HG02759 (cell line): Measurements from ENCODE around the gene SPPL2B.
"Not testable (repeated sequence)": the region's sequence is repeated elsewhere in the genome, so short reads cannot be mapped to it uniquely, and the experiment has no call there.

Experiments used
- ATAC-seq: cut with Tn5 transposase; IDR thresholded peaks from one replicate; pipeline ENCODE4 v1.9.1; 2021; ENCODE audit warnings: mild to moderate bottlenecking, moderate library complexity; ENCODE audit not compliant: unreplicated experiment

The SPPL2B gene

DNA sequence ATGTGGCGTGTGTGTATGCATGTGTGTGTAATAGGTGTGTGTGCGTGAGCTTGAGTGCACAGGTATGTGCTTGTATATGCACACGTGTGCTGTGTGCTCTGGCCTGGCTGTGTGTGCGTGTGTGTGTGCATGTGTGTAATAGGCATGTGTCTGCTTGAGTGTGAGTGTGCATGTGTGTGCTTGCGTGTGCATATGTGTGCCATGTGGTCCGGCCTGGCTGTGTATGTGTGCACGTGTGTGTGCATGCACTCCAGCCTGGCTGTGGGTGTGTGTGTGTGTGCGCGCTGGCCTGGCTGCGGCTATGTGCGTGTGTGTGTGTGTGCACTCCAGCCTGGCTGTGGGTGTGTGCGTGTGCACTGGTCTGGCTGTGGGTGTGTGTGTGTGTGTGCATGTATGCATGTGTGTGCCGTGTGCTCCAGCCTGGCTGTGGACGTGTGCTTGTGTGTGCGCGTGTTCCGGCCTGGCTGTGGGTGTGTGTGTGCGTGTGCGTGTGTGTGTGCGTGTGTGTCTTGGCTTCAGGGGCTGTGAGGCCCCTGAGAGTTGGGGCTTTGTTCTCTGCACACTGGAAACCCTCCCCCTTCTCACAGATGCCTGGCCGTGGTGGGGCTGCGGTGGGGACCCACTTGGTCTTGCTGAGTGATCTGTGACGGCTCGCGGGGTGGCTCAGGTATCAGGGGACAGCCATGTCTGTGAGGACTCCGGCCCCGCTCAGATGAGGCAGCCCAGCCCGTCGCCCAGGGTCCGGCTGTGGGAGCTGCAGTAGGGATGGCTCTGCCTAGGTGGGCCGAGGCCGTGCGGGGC lies 8.2 kb downstream of the SPPL2B start:
- ATAC-seq, result no peak

DNA sequence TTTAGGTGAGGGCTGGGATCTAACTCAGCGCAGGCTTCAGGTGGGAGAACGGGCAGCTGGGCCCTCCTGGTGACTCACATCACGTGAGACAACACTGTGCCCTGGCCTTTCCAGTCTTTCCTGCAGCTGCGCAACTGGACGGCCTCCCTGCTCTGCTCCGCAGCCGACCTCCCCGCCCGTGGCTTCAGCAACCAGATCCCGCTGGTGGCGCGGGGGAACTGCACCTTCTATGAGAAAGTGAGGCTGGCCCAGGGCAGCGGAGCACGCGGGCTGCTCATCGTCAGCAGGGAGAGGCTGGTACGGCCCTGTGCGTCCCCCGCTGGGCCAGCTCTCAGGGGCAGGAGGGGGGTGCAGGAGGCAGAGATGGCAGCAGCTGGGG lies 8.8 kb downstream of the SPPL2B start:
- no peak for ATAC-seq

- no peak for ATAC-seq
Observed at GRCh38 chr19:2338055-2338615, 9.7 kb downstream of the SPPL2B start.

GRCh38 chr19:2338751-2339643 lies 10.5 kb downstream of the SPPL2B start:
- no peak for ATAC-seq

DNA sequence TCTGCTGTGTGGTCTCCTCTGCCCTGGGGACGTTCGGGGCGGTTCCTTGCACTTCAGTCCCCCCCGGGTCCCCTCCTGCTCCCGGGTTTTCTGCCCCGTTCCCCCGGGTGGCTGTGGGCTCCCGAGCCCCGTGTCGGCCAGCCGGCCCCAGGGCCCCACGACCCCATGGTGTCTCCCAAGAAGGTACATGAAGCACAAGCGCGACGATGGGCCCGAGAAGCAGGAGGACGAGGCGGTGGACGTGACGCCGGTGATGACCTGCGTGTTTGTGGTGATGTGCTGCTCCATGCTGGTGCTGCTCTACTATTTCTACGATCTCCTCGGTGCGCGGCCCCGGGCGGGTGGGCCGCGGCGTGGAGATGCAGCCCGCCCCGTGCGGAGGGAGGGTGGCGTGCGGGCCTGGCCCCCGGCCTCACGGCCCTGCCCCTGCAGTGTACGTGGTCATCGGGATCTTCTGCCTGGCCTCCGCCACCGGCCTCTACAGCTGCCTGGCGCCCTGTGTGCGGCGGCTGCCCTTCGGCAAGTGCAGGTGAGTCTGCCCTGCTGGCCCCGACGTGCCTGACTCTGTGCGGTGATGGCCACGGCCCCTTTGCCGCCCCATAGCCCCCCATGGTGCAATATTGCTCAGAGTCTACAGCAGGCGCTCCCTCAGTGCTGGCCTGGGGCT lies 11.3 kb downstream of the SPPL2B start:
- no peak for ATAC-seq

DNA sequence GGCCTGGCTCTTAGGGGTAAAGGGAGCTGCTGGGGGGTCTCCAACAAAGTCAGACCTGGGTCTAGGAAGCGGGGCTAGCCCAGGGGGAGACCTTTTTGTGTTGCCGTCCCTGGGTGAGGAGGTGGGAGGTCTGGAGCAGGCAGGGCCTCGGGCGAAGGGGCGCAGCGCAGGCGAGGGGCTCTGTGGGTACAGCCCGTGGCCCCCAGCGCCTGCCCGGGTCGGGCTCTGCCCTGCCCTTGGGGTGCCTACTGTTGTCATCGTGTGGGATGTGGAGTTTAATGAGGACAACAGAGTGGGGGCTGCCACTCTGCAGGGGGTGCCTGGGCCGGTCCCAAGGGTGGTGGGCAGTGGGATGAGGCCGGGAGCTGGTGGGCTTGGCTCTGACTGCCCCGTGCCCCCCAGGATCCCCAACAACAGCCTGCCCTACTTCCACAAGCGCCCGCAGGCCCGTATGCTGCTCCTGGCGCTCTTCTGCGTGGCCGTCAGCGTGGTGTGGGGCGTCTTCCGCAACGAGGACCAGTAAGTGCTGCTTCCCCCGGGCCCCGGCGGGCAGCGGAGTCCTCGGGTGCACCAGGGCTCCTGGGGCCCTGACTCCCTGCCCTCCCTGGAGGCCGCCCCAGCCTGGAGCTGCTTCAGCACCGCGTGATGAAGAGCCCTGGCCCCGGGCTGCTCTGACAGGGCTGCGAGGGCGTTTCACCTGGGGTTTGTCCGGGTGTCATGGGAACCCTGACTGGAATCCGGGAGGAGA lies 12.2 kb downstream of the SPPL2B start:
- ATAC-seq, result no peak

- ATAC-seq, result no peak
Observed at GRCh38 chr19:2341244-2341751, 12.8 kb downstream of the SPPL2B start.

- ATAC-seq, result no peak
Observed at GRCh38 chr19:2341982-2342381, 13.5 kb downstream of the SPPL2B start.

DNA sequence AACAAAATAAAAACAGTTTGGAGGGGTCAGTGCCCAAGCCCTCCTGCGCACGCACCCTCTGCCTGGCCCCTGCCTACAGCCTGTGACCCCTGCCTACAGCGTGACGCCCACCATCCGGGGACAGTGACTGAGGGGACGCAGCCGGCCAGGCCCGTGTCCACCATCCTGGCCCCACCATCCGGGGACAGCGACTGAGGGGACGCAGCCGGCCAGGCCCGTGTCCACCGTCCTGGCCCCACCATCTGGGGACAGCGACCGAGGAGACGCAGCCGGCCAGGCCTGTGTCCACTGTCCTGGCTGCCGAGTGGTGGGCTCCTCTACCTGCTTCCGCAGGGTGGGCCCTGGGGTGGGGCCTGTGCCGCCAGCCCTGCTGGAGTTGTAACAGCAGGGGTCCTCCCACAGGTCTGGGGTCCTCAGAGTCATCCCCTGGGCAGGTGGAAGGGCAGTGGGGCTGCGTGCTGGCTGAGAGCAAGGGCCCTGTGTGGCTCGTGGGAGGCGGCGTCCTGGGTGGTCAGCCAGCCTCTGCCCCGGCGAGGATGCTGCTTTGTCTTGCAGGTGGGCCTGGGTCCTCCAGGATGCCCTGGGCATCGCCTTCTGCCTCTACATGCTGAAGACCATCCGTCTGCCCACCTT lies 14.3 kb downstream of the SPPL2B start:
- ATAC-seq, result no peak

GRCh38 chr19:2343289-2343982 lies 15.0 kb downstream of the SPPL2B start:
- ATAC-seq, result no peak

DNA sequence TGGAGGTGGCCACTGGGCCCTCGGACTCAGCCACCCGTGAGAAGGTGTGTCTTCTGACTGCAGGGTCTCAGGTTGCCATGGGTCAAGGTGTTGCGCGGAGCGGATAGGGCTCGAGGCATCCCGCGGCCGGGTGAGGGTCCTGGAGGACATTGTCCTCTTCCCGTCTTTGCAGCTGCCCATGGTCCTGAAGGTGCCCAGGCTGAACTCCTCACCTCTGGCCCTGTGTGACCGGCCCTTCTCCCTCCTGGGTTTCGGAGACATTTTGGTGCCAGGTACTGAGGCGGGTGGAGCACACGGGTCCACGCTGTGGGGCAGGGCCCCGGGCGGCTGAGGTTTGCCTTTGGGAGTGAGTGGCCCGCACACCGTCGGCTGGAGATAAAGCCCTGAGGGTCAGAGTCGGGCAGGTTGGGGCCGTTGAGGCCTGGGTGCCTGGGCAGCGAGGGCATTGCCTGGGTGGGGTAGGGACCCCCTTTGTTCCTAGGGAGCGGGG lies 15.9 kb downstream of the SPPL2B start:
- no peak for ATAC-seq

DNA sequence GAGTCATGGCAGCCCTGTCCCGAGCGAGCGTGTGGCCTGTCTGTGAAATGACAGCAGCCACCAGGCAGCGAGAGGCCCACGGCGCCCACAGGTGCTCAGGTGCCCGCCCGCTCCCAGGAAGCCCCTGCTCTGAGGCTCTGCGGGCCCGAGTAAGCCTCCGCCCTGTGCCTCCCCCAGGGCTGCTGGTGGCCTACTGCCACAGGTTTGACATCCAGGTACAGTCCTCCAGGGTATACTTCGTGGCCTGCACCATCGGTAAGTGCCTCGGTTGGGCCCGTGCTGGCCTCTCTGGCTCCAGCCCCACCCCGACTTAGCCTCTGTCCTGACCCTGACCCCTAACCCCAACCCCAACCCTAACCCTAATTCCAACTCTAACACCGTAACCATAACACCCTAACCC lies 16.6 kb downstream of the SPPL2B start:
- ATAC-seq, result no peak

DNA sequence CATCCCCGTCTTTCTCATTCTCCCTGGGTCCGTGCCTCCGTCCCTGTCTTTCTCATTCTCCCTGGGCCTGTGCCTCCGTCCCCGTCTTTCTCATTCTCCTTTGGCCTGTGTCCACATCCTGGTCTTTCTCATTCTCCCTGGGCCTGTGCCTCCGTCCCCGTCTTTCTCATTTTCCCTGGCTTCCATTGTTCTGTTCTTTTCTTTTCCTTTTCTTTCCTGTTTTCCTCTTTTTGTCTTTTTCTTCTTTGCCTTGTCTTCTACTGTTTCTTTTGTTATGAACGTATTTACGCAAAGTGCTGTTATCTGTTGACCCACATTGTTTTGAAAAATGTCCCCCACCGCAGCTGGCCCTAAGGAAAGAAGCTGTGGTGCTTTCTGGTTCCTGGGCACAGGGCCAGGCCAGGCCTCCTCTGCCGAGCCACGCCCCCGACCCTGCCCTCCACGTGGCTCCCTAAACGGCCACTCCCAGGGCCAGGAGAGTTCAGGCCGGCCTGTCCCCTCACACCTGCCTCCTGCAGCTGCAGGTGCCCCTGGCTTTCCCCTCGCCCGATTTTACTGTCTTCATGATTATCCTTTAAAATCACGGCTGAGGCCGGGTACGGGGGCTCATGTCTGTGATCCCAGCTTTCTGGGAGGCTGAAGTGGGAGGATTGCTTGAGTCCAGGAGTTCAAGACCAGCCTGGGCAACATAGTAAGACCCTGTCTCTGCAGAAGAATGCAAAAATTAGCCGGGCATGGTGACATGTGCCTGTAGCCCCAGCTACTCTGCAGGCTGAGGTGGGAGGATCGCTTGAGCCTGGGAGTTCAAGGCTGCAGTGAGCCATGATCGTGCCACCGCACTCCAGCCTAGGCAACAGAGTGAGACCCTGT lies 17.5 kb downstream of the SPPL2B start:
- no peak for ATAC-seq

GRCh38 chr19:2349818-2350217 lies 21.3 kb downstream of the SPPL2B start:
- not testable (repeated sequence) for ATAC-seq

DNA sequence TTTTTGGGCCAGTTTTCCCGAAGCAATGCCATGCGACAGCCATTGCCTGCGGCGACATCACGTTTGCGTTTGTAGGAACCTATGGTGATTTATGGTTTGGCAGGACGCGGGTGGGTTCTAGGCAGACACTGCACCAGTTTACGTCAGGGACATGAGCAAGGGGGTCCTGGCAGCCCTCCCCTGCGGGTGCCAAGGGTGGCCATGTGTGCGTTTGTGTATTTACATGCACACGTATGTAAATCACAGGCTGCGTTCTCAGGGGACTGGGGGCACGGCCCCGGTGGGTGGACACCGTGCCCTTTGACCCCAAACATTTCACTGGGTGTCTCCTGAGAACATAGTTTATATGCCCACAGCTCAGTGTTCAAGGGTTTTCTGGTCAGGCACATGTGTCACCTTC lies 22.2 kb downstream of the SPPL2B start:
- ATAC-seq, result no peak

GRCh38 chr19:2351591-2351990 lies 23.1 kb downstream of the SPPL2B start:
- no peak for ATAC-seq

DNA sequence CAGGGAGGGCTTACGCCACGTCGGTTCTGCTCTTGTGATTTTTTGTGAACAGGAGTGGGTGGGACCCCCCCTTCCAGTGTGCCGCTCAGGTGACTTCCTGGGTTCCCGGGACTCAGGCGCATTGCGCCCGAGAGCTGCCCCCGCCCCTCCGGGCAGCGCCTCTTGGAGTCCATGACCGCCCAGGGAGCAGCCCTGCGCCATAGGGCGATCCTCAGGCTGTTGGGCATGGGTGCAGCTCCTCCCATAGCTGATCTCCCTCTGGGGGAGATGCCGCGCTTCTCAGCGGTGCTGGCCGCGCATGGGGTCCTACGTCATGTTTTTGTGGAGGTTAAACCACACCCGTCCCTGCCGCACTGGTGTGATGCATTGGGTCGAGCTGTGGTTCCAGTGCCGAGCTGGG lies 23.6 kb downstream of the SPPL2B start:
- no peak for ATAC-seq
